HG03175 (cell line): ENCODE measurements around the gene KLRC3.
"Not testable (repeated sequence)": the region's sequence is repeated elsewhere in the genome, so short reads cannot be mapped to it uniquely, and the experiment has no call there.

Experiments used
- ATAC-seq: cut with Tn5 transposase; IDR thresholded peaks from one replicate; pipeline ENCODE4 v1.9.1; 2021; ENCODE audit warnings: mild to moderate bottlenecking, moderate library complexity; ENCODE audit not compliant: unreplicated experiment

KLRC3 gene

GRCh38 chr12:10404798-10405197 is 15.6 kb downstream of the KLRC3 start:
- no peak for ATAC-seq

- no peak for ATAC-seq
Measured at GRCh38 chr12:10400829-10401228, 19.6 kb downstream of the KLRC3 start.

- ATAC-seq, result no peak
Measured at GRCh38 chr12:10398168-10398567, 22.2 kb downstream of the KLRC3 start.

GRCh38 chr12:10397296-10397695 is 23.1 kb downstream of the KLRC3 start:
- no peak for ATAC-seq

- ATAC-seq, result not testable (repeated sequence)
Measured at GRCh38 chr12:10396176-10396575, 24.2 kb downstream of the KLRC3 start.

- peak; percentile 85 for ATAC-seq
Measured at GRCh38 chr12:10395390-10395998, 24.9 kb downstream of the KLRC3 start.

GRCh38 chr12:10394531-10395152 is 25.8 kb downstream of the KLRC3 start:
- ATAC-seq, result not testable (repeated sequence)

- no peak for ATAC-seq
Measured at GRCh38 chr12:10393291-10393690, 27.1 kb downstream of the KLRC3 start.

- ATAC-seq, result peak; percentile 80
Measured at GRCh38 chr12:10392394-10392930, 27.9 kb downstream of the KLRC3 start.

- not testable (repeated sequence) for ATAC-seq
Measured at GRCh38 chr12:10390991-10391390, 29.4 kb downstream of the KLRC3 start.

- no peak for ATAC-seq
Measured at GRCh38 chr12:10389904-10390303, 30.5 kb downstream of the KLRC3 start, which contains the start of gene KLRK1. Gene KLRK1 (minus strand): TSS chr12:10390041. CDS start chr12:10388810, 1,231 bp downstream.

- ATAC-seq, result no peak
Measured at GRCh38 chr12:10388624-10389413, 31.6 kb downstream of the KLRC3 start.

- ATAC-seq, result not testable (repeated sequence)
Measured at GRCh38 chr12:10387498-10387897, 32.9 kb downstream of the KLRC3 start.

GRCh38 chr12:10386857-10387256 is 33.5 kb downstream of the KLRC3 start:
- ATAC-seq, result no peak

GRCh38 chr12:10385166-10385613 is 35.2 kb downstream of the KLRC3 start:
- no peak for ATAC-seq

GRCh38 chr12:10384191-10384590 is 36.2 kb downstream of the KLRC3 start:
- ATAC-seq, result no peak

GRCh38 chr12:10381928-10382628 is 38.3 kb downstream of the KLRC3 start:
- no peak for ATAC-seq

- ATAC-seq, result not testable (repeated sequence)
Measured at GRCh38 chr12:10378737-10379136, 41.7 kb downstream of the KLRC3 start.

GRCh38 chr12:10374624-10375018 is 45.8 kb downstream of the KLRC3 start:
- ATAC-seq, result no peak

- no peak for ATAC-seq
Measured at GRCh38 chr12:10372559-10372958, 47.8 kb downstream of the KLRC3 start.
